NCI-H146 treated with DMSO at 0.1 percent for 48 hours (cell line): ENCODE results near the gene NUDT3.
"Not testable (repeated sequence)": the region's sequence is repeated elsewhere in the genome, so short reads cannot be mapped to it uniquely, and the experiment has no call there.

Source experiments
- DNase-seq: peaks from one replicate; lab custom pipeline; 2025; ENCODE audit not compliant: unreplicated experiment; lab: John Stamatoyannopoulos, UW

Gene NUDT3

DNA sequence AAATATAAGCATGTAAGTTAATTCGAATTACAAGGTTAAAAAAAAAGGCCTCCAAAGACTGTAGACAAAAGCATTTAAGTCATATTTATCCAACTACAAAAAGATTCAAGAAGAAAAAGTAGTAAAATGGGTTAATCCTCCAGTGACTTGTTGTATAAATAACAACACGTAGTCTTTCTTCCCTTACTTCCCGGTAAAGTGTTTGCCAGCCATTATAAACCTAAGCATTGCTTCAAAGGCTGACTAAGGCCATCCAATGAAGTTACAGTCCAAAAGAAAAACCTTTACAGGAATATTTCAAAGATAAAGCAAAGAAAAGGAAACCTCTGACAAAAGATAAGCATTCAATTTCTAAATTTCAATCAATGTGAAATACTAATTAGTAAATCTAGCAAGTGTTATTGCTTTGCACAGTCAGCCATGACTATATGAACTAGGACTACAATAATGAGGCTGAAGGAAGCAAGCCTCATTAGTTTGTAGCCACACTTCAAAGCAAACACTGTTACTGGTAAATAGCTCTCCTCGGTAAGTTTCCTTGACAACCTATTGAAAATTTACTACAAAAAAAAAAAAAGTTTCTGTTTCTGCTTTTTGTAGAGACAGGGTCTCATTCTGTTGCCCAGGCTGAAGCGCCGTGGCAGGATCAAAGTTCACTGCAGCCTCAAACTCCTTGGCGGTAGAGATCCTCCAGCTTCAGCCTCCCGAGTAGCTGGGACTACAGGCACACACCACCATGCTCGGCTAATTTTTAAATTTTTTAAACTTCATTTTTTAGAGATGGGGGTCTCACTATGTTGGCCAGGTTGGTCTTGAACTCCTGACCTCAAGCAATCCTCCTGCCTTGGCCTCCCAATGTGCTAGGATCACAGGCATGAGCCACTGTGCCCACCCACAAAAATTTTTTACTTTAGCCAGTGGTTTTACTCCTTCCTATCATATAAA lies 46.0 kb downstream of the NUDT3 start:
- no peak for DNase-seq

- DNase-seq, result no peak
These were observed 48.7 kb downstream of the NUDT3 start for GRCh38 chr6:34343806-34344205.

DNA sequence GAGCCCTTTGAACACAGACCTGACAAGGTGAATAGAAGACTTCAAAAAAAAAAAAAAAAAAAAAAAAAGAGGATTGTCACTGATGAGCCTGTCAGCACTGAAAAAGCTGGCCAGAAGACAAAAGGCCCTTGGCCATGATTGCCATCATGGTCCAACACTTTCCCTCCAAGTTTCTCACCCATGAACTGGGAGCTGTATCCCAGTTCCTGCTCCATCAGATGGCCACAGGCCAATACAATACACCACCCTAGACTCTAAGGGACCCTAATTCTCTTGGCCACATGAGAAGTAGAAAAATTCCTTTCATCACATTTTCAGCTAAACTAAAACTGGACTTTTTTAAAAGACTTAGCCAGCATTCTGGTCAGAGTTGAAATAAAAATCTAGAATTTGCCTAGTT lies 50.2 kb downstream of the NUDT3 start:
- no peak for DNase-seq

DNA sequence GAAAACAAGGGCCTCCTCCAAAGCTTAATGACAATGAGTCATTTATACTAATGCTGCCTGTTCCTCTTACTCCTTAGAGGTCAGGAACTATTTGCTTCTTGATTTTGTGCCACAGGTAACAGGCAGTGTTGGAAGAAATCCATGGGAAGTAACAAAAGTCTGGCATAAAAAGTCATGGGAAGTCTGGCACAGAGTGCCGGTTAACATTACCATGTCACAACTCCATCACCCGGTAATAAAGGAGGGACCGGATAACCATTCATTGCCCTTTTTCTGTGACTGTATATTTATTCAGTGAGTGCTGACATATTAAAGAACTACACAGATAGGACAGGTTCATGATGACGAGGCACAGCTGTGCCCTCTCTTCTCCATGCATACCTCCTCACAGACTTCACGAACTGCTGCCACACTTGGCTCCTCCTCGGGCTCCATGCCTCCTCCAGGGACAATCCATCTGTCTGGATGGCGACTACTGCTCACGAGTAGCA lies 50.9 kb downstream of the NUDT3 start:
- DNase-seq, result no peak

- DNase-seq, result no peak
These were observed 51.5 kb downstream of the NUDT3 start for GRCh38 chr6:34340906-34341480.

DNA sequence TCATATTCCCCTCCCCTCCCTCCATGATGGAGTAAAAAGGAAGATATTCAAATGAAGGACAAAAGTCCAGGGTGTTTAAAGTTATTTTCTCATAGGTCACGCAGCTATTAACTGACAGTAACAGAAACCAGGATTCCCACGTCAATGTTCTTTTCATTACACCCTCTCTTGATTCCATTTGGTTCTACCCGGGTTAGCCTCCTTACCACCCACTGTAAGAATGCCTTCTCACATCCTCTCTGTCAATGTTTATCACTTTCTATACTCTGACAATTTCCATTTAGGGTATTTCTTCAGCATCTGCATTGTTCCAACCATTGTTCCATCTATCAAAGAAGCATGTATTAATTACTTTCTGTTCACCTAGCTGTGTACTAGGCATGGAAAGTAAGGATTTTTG lies 52.1 kb downstream of the NUDT3 start:
- DNase-seq, result no peak

DNA sequence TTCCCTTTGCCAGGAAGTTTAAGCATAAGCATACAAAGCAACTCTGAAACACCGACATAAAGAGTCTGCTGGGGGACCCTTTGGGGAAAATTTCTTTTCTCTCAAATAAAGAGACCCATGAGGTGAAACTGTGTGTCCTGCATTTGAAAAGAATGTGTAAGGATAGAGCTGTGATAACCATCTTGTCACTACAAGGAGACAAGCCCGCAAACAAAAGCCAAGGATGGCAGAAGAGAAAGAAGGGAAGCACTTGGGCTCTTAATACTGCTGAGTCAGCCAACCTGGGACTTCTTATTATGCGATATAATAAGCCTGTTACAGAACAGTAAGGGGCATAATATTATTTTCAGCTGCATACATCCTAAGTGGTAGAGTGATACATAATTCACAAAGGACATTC lies 52.5 kb downstream of the NUDT3 start:
- no peak for DNase-seq

- no peak for DNase-seq
These were observed 53.0 kb downstream of the NUDT3 start for GRCh38 chr6:34339432-34339831.

DNA sequence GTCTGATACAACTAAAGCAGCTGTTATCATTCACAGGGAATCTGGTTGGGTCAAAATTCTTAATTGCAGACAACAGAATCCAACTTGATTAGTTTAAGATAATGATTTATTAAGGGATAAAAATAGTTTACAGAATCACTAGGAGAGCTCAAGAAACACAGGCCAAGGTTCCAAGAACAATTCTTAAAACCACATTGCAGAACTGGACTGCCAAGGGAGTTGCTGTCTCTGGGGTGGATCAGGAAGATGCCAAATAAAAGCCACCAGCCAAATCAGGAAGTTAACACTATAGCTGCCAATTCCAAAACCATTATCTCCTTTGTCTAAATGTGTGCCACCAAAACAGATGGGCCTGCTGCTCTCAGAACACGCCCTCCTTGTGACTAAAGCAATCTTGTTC lies 53.7 kb downstream of the NUDT3 start:
- DNase-seq, result no peak

DNA sequence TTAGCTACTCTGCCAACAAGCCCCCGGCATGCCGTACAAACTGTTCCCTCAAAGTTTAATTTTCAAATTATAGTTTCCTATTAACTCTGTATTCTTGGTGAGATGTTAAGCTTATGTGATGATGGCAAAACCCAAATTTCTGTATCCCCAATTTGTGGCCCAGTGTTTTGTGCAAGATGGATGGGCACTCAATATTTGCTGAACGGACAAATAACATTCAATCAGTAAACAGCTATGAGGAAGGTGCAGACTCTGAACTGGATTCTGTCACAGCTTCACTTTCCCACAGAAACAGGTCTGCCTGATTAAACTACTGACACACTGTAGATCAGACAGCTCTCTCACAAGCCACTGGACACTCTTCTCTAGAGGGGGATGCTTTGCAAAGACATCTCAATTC lies 54.1 kb downstream of the NUDT3 start:
- DNase-seq, result no peak

DNA sequence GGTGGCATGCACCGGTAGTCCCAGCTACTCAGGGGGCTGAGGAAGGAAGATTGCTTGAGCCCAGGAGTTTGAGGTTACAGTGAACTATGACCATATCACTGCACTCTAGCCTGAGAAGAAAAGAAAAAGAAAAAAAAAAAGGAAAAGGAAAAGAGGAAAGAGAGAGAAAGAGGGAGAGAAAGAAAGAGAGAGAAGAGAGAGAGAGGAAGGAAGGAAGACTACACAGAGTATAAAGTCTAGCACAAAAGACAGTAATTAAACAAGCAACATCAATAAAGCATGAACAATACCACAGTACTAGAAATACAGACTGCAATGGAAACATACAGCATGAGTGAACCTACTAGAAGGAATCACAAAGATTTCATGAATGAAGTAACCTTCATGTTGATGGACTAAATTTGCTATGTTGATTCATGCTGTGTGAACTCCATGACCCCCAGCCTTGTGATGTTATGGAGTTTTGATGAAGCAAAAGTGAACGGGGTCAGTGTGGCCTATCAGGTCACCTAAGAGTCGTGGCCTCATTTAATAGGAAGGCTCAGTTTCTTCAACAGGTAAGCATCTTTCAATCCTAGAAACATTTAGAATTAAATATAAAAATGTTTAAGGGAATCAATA lies 57.6 kb downstream of the NUDT3 start:
- DNase-seq, result no peak

GRCh38 chr6:34333858-34334257 lies 58.6 kb downstream of the NUDT3 start:
- DNase-seq, result no peak

DNA sequence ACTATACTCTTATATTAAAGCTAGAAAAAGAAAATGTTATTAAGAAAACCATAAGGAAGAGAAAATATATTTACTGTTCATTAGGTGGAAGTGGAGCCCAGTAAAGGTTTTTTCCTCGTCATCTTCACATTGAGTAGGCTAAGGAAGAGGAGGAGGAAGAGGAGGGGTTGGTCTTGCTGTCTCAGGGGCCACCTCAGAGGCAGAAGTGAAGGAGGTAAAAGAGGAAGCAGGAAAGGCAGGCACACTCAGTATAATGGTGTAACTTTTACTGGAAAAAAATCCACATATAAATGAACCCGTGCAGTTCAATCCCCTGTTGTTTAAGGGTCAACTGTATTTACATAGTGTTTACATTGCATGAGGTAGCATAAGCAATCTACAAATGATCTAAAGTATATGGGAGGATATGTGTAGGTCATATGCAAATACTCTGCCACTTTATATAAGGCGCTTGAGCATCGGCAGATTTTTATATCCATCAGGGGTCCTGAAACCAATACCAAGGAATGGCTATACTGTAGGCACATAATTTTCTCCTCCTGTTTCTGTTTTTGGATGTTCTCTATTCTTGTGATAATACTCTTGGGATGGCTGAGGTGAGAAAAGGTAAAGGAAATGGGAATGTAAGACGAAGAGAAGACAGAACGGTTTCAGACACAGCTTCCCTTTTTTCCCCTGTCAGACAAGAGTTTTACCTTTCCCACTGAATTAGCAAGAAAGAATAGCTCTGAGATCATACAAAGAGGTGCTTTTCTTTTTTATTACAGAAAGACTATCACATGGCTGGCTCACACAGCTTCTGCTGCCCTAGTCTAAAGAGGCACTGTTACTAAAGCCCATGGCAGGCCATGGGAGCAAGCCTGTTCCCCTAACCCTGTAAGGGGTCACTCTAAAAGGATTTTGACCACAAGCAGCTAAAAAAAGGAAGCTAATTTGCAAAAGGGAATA lies 59.9 kb downstream of the NUDT3 start:
- no peak for DNase-seq

GRCh38 chr6:34331371-34332050 lies 61.0 kb downstream of the NUDT3 start:
- DNase-seq, result no peak

GRCh38 chr6:34329814-34330213 lies 62.7 kb downstream of the NUDT3 start:
- not testable (repeated sequence) for DNase-seq

- no peak for DNase-seq
These were observed 63.5 kb downstream of the NUDT3 start for GRCh38 chr6:34328969-34329368.

GRCh38 chr6:34327313-34328205 lies 64.9 kb downstream of the NUDT3 start:
- DNase-seq, result not testable (repeated sequence)

- DNase-seq, result no peak
These were observed 66.8 kb downstream of the NUDT3 start for GRCh38 chr6:34325633-34326032.

- no peak for DNase-seq
These were observed 67.6 kb downstream of the NUDT3 start for GRCh38 chr6:34324738-34325444.
